ENCODE data around the gene GPALPP1.
"Not testable (repeated sequence)": the region's sequence is repeated elsewhere in the genome, so short reads cannot be mapped to it uniquely, and the experiment has no call there.

Gene GPALPP1

DNA sequence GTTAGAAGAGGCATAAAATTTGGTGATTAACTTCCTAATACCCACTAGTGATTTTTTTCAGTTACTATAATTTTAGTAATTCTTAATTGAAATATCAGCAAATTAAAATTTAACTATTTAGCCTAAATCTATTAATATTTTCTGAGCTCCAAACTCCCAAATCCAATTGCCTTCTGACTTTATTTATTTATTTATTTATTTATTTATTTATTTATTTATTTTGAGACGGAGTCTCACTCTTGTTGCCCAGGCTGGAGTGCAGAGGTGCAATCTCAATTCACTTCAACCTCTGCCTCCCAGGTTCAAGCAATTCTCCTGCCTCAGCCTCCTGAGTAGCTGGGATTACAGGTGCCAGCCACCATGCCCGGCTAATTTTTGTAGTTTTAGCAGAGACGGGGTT, 74.6 kb downstream of the GPALPP1 start:
- not testable (repeated sequence) for DNase-seq (ENCODE audit: low read depth)

- no peak for DNase-seq (ENCODE audit: low read depth)
Measured at GRCh38 chr13:45064889-45065288, 75.6 kb downstream of the GPALPP1 start.

GRCh38 chr13:45068036-45069001, 79.0 kb downstream of the GPALPP1 start:
- no peak for DNase-seq (ENCODE audit: low read depth)

DNA sequence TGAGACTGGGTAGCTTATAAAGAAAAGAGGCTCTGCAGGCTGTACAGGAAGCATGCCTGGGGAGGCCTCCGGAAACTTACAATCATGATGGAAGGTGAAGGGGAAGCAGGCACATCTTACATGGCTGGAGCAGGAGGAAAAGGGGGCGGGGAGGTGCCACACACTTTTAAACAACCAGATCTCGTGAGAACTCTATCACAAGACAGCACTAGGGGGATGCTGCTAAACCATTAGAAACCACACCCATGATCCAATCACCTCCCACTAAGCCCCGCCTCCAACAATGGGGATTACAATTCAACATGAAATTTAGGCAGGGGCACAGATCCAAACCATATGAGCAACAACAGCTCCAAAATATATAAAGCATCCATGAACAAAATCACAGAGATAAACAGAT, 84.5 kb downstream of the GPALPP1 start:
- DNase-seq (ENCODE audit: low read depth), result no peak

- DNase-seq (ENCODE audit: low read depth), result no peak
Measured at GRCh38 chr13:45074721-45075120, 85.4 kb downstream of the GPALPP1 start.

- DNase-seq (ENCODE audit: low read depth), result no peak
Measured at GRCh38 chr13:45078003-45078402, 88.7 kb downstream of the GPALPP1 start.

All from stromal cell of bone marrow (primary cell).